ENCODE results near the gene SLC22A5.

GRCh38 chr5:132339502-132339901 is 30.0 kb upstream of the SLC22A5 start:
- TF ChIP-seq ZBTB10 (tag by site-specific recombination; IDR thresholded peaks at IDR 0.05) (no peak), ZNF555 (tag by site-specific recombination; conservative IDR thresholded peaks at IDR 0.05) (no peak), ZNF830 (tag by site-specific recombination; IDR thresholded peaks at IDR 0.05; ENCODE audit: low read depth) (no peak), ZBTB49 (tag by site-specific recombination; IDR thresholded peaks at IDR 0.05; ENCODE audit: low read depth) (no peak), ZNF639 (tag by site-specific recombination; IDR thresholded peaks at IDR 0.05) (no peak), CTCF (tag by site-specific recombination; IDR thresholded peaks at IDR 0.05) (no peak), ATF2 (tag by site-specific recombination; IDR thresholded peaks at IDR 0.05; ENCODE audit: low read depth) (no peak), ZNF114 (tag by site-specific recombination; IDR thresholded peaks at IDR 0.05) (no peak), ZNF623 (tag by site-specific recombination; IDR thresholded peaks at IDR 0.05) (no peak), ZNF510 (tag by site-specific recombination; IDR thresholded peaks at IDR 0.05; ENCODE audit: insufficient replicate concordance) (no peak), ZNF292 (tag by site-specific recombination; IDR thresholded peaks at IDR 0.05; ENCODE audit: borderline replicate concordance, low read depth) (no peak), ZBTB1 (tag by site-specific recombination; IDR thresholded peaks at IDR 0.05) (no peak), YY1 (tag by site-specific recombination; IDR thresholded peaks at IDR 0.05) (no peak), ZIC2 (tag by site-specific recombination; IDR thresholded peaks at IDR 0.05) (no peak)

Data from HEK293 (cell line).